IPS-18c (cell line): ENCODE results near the gene RETREG3.
"Not testable (repeated sequence)": the region's sequence is repeated elsewhere in the genome, so short reads cannot be mapped to it uniquely, and the experiment has no call there.

Source experiments
- H3K4me3 ChIP-seq: 2 replicates; pipeline ENCODE4 v1.7.0; 2013; ENCODE audit warnings: low read depth, mild to moderate bottlenecking, low read length, moderate library complexity; ENCODE audit not compliant: insufficient read depth
- H3K9me3 ChIP-seq: one replicate; pipeline ENCODE4 v1.6.1; 2013; ENCODE audit warnings: mild to moderate bottlenecking, low read length, moderate library complexity; ENCODE audit not compliant: control insufficient read depth, insufficient read depth

RETREG3 gene

DNA sequence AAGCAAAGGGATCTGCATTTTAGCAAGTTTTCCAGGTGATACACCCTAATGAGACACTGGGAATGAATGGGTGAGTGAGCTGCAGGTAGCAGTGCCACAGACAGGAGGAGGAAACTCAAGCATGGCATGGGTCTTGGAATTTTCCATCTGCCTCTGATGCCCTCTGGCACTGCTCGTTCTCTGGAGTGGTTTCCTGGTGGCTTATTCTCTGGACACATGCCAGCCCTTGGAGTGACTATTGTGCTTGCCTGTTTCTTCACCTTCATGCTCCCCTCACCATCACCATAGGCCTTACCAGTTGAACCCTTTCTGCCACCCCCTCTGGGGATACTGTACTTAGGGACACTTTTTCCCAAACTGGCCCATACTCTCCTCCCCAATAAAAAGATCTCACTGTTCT lies 45.6 kb downstream of the RETREG3 start:
- Histone ChIP-seq H3K4me3 (peak overlapping the region; percentile 95; the same call in 1 of the 2 replicates), H3K9me3 (no peaks in the 10 kb centered on the region)

- no peaks in the 10 kb centered on the region for H3K9me3 ChIP-seq
- peak overlapping the region; percentile 95 for H3K4me3 ChIP-seq
Observed at GRCh38 chr17:42563143-42563509, 46.0 kb downstream of the RETREG3 start.

GRCh38 chr17:42562388-42563142 lies 46.6 kb downstream of the RETREG3 start:
- peak overlapping the region; percentile 95 for H3K4me3 ChIP-seq
- no peaks in the 10 kb centered on the region for H3K9me3 ChIP-seq

- H3K9me3 ChIP-seq = no peaks in the 10 kb centered on the region
- peak within 1 kb of the TSS; percentile 95 for H3K4me3 ChIP-seq
Observed at GRCh38 chr17:42561897-42562387, 47.2 kb downstream of the RETREG3 start, which contains the start of gene COASY. COASY (plus strand) TSS chr17:42562148; CDS start chr17:42562623, 475 bp downstream.

- Histone ChIP-seq H3K4me3 (no peak overlapping the region), H3K9me3 (no peaks in the 10 kb centered on the region)
Observed at GRCh38 chr17:42560246-42560645, 48.9 kb downstream of the RETREG3 start.

DNA sequence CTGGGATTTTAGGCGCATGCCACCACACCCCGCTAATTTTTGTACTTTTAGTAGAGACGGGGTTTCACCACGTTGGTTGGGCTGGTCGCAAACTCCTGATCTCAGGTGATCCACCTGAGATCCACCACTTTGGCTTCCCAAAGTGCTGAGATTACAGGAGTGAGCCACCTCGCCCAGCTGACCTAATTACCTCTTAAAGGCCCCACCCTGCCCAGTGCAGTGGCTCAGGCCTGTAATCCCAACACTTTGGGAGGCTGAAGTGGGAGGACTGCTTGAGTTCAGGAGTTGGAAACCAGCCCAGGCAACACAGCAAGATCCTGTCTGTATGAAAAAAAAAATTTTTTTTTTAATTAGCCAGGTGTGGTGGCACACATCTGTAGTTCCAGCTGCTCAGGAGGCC lies 50.1 kb downstream of the RETREG3 start:
- no peak overlapping the region for H3K4me3 ChIP-seq
- H3K9me3 ChIP-seq = no peaks in the 10 kb centered on the region

- H3K9me3 ChIP-seq, H3K4me3 ChIP-seq: not testable (repeated sequence)
Observed at GRCh38 chr17:42555961-42556617, 53.1 kb downstream of the RETREG3 start.

DNA sequence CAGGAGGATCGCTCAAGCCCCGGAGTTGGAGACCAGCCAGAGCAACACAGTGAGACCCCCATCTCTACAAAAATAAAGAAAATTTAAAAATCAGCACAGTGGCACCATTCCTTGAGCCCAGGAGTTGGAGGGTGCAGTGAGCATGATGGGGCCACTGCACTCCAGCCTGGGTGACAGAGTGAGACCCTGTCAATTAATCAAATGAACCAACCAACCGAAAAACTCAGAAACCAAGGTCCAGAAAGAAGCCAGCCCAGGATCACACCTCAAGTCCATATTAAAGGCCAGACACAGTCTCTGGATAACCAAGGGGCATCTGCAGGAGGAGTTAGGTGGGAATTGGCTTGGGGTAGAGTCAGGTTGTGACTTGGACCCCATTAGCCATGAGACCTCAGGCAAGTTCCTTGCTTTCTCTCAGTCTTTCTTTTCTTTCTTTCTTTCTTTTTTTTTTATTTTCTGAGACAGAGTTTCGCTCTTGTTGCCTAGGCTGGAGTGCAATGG lies 54.0 kb downstream of the RETREG3 start:
- Histone ChIP-seq H3K9me3 (no peaks in the 10 kb centered on the region), H3K4me3 (peak overlapping the region; percentile 92)

DNA sequence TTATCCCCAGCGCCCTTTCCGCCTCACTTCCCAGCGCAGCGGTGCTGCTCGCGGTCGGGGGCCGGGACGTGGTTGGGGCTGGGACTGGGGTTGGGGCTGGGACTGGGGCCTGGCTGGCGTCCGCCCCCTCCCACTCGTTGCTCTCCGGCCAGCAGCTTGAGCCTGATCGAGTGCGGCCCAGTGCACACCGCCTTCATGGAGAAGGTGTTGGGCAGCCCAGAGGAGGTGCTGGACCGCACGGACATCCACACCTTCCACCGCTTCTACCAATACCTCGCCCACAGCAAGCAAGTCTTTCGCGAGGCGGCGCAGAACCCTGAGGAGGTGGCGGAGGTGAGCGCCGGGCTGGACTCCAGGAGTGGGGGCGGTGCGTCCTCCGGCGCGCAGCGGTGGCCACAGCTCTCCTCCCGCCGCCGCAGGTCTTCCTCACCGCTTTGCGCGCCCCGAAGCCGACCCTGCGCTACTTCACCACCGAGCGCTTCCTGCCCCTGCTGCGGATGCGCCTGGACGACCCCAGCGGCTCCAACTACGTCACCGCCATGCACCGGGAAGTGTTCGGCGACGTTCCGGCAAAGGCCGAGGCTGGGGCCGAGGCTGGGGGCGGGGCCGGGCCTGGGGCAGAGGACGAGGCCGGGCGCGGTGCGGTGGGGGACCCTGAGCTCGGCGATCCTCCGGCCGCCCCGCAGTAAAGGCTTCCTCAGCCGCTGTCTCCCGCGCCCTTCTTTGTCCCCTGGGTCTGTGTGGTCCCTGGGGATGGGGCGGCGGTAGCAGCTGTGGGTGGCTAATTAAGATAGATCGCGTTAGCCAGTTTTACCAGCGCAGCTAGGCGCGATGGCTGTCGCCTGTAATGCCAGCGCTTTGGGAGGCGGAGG lies 54.7 kb downstream of the RETREG3 start:
- Histone ChIP-seq H3K4me3 (peak overlapping the region; percentile 92), H3K9me3 (no peaks in the 10 kb centered on the region)

- Histone ChIP-seq H3K9me3 (no peaks in the 10 kb centered on the region), H3K4me3 (peak overlapping the region; percentile 92)
Observed at GRCh38 chr17:42553866-42554249, 55.3 kb downstream of the RETREG3 start.

- Histone ChIP-seq H3K4me3 (peak overlapping the region; percentile 92; the same call in 1 of the 2 replicates), H3K9me3 (no peaks in the 10 kb centered on the region)
Observed at GRCh38 chr17:42553161-42553818, 55.9 kb downstream of the RETREG3 start.

DNA sequence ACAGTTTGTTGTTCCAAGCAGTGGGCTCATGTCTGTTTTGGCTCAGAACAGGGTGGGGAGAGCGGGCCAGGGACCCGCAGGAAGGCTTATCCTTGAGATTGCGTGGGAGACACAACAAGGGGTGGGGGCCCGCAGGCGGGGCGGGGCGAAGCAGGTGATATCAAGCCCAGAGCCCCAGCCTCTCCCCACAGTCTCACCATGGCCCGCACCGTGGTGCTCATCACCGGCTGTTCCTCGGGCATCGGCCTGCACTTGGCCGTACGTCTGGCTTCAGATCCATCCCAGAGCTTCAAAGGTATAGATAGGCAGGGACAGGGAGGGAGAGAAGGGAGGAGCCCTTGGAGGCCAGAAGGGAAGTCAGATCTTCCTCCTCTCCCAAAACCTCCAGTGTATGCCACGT lies 56.4 kb downstream of the RETREG3 start, which contains the start of gene HSD17B1:
HSD17B1 (plus strand) TSS at position 188 of the 400 bp plus-strand sequence; CDS start at position 199, 11 bp downstream.
- not testable (repeated sequence) for H3K9me3 ChIP-seq
- H3K4me3 ChIP-seq = peak within 1 kb of the TSS; percentile 92

- peak overlapping the region; percentile 52; the same call in 1 of the 2 replicates for H3K4me3 ChIP-seq
- no peaks in the 10 kb centered on the region for H3K9me3 ChIP-seq
Observed at GRCh38 chr17:42548993-42549755, 60.0 kb downstream of the RETREG3 start.

GRCh38 chr17:42548070-42548837 lies 60.9 kb downstream of the RETREG3 start:
- H3K9me3 ChIP-seq = no peaks in the 10 kb centered on the region
- peak overlapping the region; percentile 52 for H3K4me3 ChIP-seq

GRCh38 chr17:42547698-42548069 lies 61.5 kb downstream of the RETREG3 start:
- Histone ChIP-seq H3K4me3 (peak overlapping the region; percentile 52; the same call in 1 of the 2 replicates), H3K9me3 (no peaks in the 10 kb centered on the region)
